ENCODE data around the gene CLMP. TPM values are rescaled to one million over a fixed set of nuclear protein-coding genes. Genes with fewer than 3 reads are reported as not detected.
A peak's percentile ranks its signal among the peaks of the same experiment; 100 is the strongest.

The CLMP gene
- total and polyA plus RNA-seq, 3 donors from 2014 or later = 6.0 to 6.5 (median 6.3) TPM

DNA sequence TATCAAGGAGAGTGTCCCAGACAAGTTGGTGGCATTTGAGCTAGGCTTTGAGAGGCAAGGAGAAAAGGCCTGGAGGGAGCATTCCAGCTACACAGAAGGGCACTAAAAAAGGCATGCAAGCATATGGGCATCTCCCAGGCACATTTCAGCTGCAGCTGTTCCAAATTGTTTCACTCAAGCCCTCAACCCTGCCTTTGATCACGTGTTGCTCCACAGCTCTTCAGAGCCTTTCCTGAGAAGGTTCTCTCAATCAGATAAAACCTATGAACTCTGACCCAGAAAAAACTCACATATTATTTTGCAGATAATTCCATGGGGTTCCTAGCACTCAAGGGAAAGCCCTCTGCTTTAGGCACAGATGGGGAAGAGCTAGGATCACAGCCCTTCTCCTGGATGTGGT lies 108.7 kb downstream of the CLMP start:
- no peaks in the 10 kb centered on the region for H3K9me3 ChIP-seq
- no peak overlapping the region for H3K27ac ChIP-seq
- intact Hi-C loops (cut with DNase I; ENCODE audit: low total_unique reads) = no loop called here
- no peaks in the 10 kb centered on the region for H3K27me3 ChIP-seq
- H3K4me1 ChIP-seq = no peaks in the 10 kb centered on the region
- H3K36me3 ChIP-seq (ENCODE audit: low read depth, missing control alignments) = no peaks in the 10 kb centered on the region
- DNase-seq = no peak
- 81 to 87% methylated on average over 1 of the region's 1 CpG for WGBS, 2 donors
- TF ChIP-seq, protein P1, sequence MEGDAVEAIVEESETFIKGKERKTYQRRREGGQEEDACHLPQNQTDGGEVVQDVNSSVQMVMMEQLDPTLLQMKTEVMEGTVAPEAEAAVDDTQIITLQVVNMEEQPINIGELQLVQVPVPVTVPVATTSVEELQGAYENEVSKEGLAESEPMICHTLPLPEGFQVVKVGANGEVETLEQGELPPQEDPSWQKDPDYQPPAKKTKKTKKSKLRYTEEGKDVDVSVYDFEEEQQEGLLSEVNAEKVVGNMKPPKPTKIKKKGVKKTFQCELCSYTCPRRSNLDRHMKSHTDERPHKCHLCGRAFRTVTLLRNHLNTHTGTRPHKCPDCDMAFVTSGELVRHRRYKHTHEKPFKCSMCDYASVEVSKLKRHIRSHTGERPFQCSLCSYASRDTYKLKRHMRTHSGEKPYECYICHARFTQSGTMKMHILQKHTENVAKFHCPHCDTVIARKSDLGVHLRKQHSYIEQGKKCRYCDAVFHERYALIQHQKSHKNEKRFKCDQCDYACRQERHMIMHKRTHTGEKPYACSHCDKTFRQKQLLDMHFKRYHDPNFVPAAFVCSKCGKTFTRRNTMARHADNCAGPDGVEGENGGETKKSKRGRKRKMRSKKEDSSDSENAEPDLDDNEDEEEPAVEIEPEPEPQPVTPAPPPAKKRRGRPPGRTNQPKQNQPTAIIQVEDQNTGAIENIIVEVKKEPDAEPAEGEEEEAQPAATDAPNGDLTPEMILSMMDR (IDR thresholded peaks at IDR 0.05) = no peak
- TF ChIP-seq POLR2A (IDR thresholded peaks at IDR 0.05) = no peak
- no peak overlapping the region for H3K4me3 ChIP-seq

DNA sequence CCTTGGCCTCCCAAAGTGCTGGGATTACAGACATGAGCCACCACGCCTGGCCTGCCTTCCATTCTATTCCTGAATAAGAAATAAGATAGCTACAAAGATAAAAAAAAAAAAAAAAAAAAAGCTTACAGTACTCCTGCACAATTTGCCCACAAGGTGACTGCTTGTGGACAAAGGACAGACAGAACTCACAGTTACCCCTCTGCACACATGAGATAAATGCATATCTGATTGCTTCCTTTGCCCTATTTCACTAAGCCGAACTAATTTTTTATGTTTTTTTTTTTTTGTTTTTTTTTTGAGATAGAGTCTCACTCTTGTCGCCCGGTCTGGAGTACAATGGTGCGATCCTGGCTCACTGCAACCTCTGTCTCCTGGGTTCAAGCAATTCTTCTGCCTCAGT lies 109.6 kb downstream of the CLMP start:
- no peaks in the 10 kb centered on the region for H3K4me1 ChIP-seq
- no peaks in the 10 kb centered on the region for H3K27me3 ChIP-seq
- no peaks in the 10 kb centered on the region for H3K9me3 ChIP-seq

DNA sequence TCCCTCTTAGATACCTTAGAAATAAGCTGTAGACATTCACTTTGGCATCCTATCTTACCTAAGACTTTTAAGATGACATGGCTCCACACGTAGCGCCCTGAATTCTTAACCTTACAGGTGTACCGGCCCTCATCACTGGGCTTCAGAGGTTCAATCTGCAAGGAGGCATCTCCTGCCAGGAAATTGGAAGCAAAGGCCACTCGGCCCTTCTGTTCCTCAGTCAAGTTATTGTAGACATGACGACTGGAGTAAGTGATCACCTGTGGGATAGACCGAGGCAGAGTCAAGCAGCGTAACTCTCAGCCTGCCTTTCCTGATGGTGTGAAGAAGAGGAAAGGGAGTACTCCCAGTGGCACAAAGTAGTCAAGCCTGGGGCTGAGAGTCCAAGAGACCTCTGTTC lies 110.6 kb downstream of the CLMP start:
- WGBS, 2 donors = 94 to 95% methylated on average over 7 of the region's 7 CpGs
- H3K36me3 ChIP-seq (ENCODE audit: low read depth, missing control alignments) = no peaks in the 10 kb centered on the region
- DNase-seq = no peak
- TF ChIP-seq, protein P1 (IDR thresholded peaks at IDR 0.05) = no peak
- no peak for TF ChIP-seq POLR2A (IDR thresholded peaks at IDR 0.05)
- H3K4me1 ChIP-seq = no peaks in the 10 kb centered on the region
- no peak overlapping the region for H3K27ac ChIP-seq
- intact Hi-C loops (cut with DNase I; ENCODE audit: low total_unique reads) = no loop called here
- no peaks in the 10 kb centered on the region for H3K27me3 ChIP-seq
- no peak overlapping the region for H3K4me3 ChIP-seq
- H3K9me3 ChIP-seq = no peaks in the 10 kb centered on the region

More for the DNA sequence above, 109.6 kb downstream of the CLMP start:
- H3K36me3 ChIP-seq (ENCODE audit: low read depth, missing control alignments) = no peaks in the 10 kb centered on the region
- no peak overlapping the region for H3K4me3 ChIP-seq
- TF ChIP-seq, protein P1 (IDR thresholded peaks at IDR 0.05) = no peak
- TF ChIP-seq POLR2A (IDR thresholded peaks at IDR 0.05) = no peak
- intact Hi-C loops (cut with DNase I; ENCODE audit: low total_unique reads) = no loop called here
- 91% methylated on average over 5 of the region's 5 CpGs for WGBS, 2 donors
- no peak overlapping the region for H3K27ac ChIP-seq
- no peak for DNase-seq

DNA sequence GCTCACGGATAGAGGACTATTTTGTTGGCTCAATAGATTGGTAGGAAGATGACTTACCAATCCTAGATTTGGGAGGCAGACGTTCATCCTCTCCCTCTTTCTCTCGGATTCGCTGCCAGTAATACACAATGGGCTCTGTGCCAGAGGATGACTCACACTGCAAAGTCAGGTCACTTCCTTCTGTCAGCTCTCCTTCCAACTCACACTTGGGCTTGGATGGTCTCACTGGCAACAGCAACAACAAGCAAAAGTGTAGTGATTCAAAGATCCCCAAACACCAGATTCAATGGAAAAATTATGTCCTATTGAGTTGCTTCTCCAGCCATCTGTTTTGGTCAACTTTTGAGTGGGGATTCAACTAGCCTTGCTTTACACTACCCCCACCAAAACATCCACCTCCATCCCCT lies 111.4 kb downstream of the CLMP start:
- Histone ChIP-seq H3K4me1 (no peaks in the 10 kb centered on the region), H3K27me3 (no peaks in the 10 kb centered on the region), H3K9me3 (no peaks in the 10 kb centered on the region), H3K27ac (no peak overlapping the region), H3K36me3 (ENCODE audit: low read depth, missing control alignments) (no peaks in the 10 kb centered on the region), H3K4me3 (no peak overlapping the region)
- TF ChIP-seq, protein P1 (IDR thresholded peaks at IDR 0.05) = no peak
- no peak for TF ChIP-seq POLR2A (IDR thresholded peaks at IDR 0.05)
- intact Hi-C loops (cut with DNase I; ENCODE audit: low total_unique reads) = no loop called here
- DNase-seq = peak; percentile 83
- WGBS, 2 donors = 25 to 55% methylated on average over 4 of the region's 4 CpGs

DNA sequence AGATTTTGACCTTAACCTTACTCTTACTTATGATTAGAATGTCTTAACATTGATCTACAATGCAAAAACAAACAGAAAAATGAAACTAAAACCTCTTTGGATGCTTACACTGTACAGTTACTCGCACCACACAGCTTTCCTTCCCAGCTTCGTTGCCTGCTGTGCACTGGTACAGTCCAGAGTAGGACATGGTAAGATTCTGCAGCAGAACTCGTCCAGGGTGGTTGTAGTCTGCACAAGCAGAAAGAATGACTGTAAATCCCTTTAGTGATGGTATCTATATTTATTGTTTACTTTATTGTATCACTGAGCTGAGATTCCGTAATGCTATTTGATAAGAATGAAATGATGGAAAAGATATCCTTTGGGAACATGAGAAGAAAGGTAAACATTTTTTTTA lies 112.1 kb downstream of the CLMP start:
- TF ChIP-seq POLR2A (IDR thresholded peaks at IDR 0.05) = no peak
- TF ChIP-seq, protein P1 (IDR thresholded peaks at IDR 0.05) = no peak
- Histone ChIP-seq H3K36me3 (ENCODE audit: low read depth, missing control alignments) (no peaks in the 10 kb centered on the region), H3K27me3 (no peaks in the 10 kb centered on the region), H3K27ac (no peak overlapping the region), H3K4me1 (no peaks in the 10 kb centered on the region), H3K4me3 (no peak overlapping the region), H3K9me3 (no peaks in the 10 kb centered on the region)
- DNase-seq = no peak
- 76 to 77% methylated on average over 4 of the region's 4 CpGs for WGBS, 2 donors
- intact Hi-C loops (cut with DNase I; ENCODE audit: low total_unique reads) = no loop called here

Measured in testis (tissue), 3 donors.